HEK293 (cell line): ENCODE results near the gene SBK1.
"Not testable (repeated sequence)": the region's sequence is repeated elsewhere in the genome, so short reads cannot be mapped to it uniquely, and the experiment has no call there.

Experiments
- CTCF ChIA-PET: fragments of 350-600 bp; formaldehyde crosslinking; extraction: SDS; loops from one replicate; lab custom pipeline; 2021; ENCODE audit warnings: antibody characterized with exemption; lab: Yijun Ruan, JAX
- POLR2A ChIA-PET: fragments of 300-600 bp; formaldehyde crosslinking; extraction: SDS; loops from one replicate; lab custom pipeline; 2020; ENCODE audit warnings: antibody characterized with exemption, inconsistent platforms; lab: Yijun Ruan, JAX
- H3K27ac ChIP-seq: fragments of 200-500 bp; sonication (Bioruptor generic); 2 replicates; pipeline ENCODE4 v1.5.1; 2014; ENCODE audit warnings: low read depth, low read length, control low read depth, inconsistent platforms; ENCODE audit errors: extremely low read depth
- H3K36me3 ChIP-seq, 2 experiments: fragments of 200-500 bp in 1 of 2; sonication (Bioruptor generic) in 1 of 2; 1 replicate in 1 of 2; 2 replicates in 1 of 2; pipeline ENCODE4 v1.5.1; 2014 to 2017; ENCODE audit warnings: inconsistent platforms in 2 of 2, low read length in 2 of 2; ENCODE audit not compliant: control insufficient read depth in 2 of 2, insufficient read depth in 1 of 2
- H3K4me1 ChIP-seq: fragments of 200-500 bp; sonication (Bioruptor generic); 2 replicates; pipeline ENCODE4 v1.5.1; 2014; ENCODE audit warnings: mild to moderate bottlenecking, low read length, inconsistent platforms; ENCODE audit not compliant: control insufficient read depth, insufficient read depth
- H3K4me3 ChIP-seq: 2 replicates; pipeline ENCODE4 v1.5.1; 2011; ENCODE audit warnings: low read depth, mild to moderate bottlenecking, control low read depth, low read length, moderate library complexity
- H3K9me3 ChIP-seq: fragments of 200-500 bp; sonication (Bioruptor generic); 2 replicates; pipeline ENCODE4 v1.5.1; 2014; ENCODE audit warnings: low read depth, low read length, inconsistent platforms; ENCODE audit not compliant: control insufficient read depth, insufficient read depth
- HOXC10 ChIP-seq: sonication (generic); formaldehyde crosslinking; IDR thresholded peaks from 2 replicates; pipeline ENCODE4 v1.8.1; 2023; ENCODE audit warnings: mild to moderate bottlenecking, missing genetic modification reagents
- MYNN ChIP-seq: fragments of 450-650 bp; formaldehyde crosslinking; IDR thresholded peaks from 2 replicates; pipeline ENCODE4 v1.5.1; 2016; ENCODE audit warnings: missing biosample characterization, missing genetic modification characterization, borderline replicate concordance
- OVOL3 ChIP-seq: fragments of 450-650 bp; formaldehyde crosslinking; IDR thresholded peaks from 2 replicates; pipeline ENCODE4 v1.5.1; 2016; ENCODE audit warnings: missing biosample characterization, missing genetic modification characterization
- PATZ1 ChIP-seq: fragments of 450-650 bp; formaldehyde crosslinking; IDR thresholded peaks from 2 replicates; pipeline ENCODE4 v1.5.1; 2016; ENCODE audit warnings: missing biosample characterization, missing genetic modification characterization
- SCRT2 ChIP-seq: fragments of 450-650 bp; formaldehyde crosslinking; IDR thresholded peaks from 2 replicates; pipeline ENCODE4 v1.5.1; 2016; ENCODE audit warnings: missing biosample characterization, missing genetic modification characterization
- SP3 ChIP-seq: fragments of 450-650 bp; formaldehyde crosslinking; IDR thresholded peaks from 2 replicates; pipeline ENCODE4 v1.5.1; 2016; ENCODE audit warnings: missing biosample characterization, missing genetic modification characterization
- YY1 ChIP-seq: fragments of 450-650 bp; formaldehyde crosslinking; IDR thresholded peaks from 2 replicates; pipeline ENCODE4 v1.5.1; 2018; ENCODE audit warnings: missing biosample characterization, missing genetic modification characterization
- ZNF114 ChIP-seq: fragments of 450-650 bp; formaldehyde crosslinking; IDR thresholded peaks from 2 replicates; pipeline ENCODE4 v1.5.0; 2017; ENCODE audit warnings: missing biosample characterization, missing genetic modification characterization
- ZNF148 ChIP-seq: fragments of 450-650 bp; formaldehyde crosslinking; IDR thresholded peaks from 2 replicates; pipeline ENCODE4 v1.5.0; 2017; ENCODE audit warnings: missing biosample characterization, missing genetic modification characterization, borderline replicate concordance
- ZNF155 ChIP-seq: fragments of 450-650 bp; formaldehyde crosslinking; IDR thresholded peaks from 2 replicates; pipeline ENCODE4 v1.5.1; 2016; ENCODE audit warnings: missing biosample characterization, missing genetic modification characterization
- ZNF214 ChIP-seq: fragments of 450-650 bp; formaldehyde crosslinking; IDR thresholded peaks from 2 replicates; pipeline ENCODE4 v1.5.1; 2017; ENCODE audit warnings: missing biosample characterization, mild to moderate bottlenecking, missing genetic modification characterization, borderline replicate concordance
- ZNF23 ChIP-seq: fragments of 450-650 bp; formaldehyde crosslinking; IDR thresholded peaks from 2 replicates; pipeline ENCODE4 v1.5.1; 2016; ENCODE audit warnings: missing biosample characterization, missing genetic modification characterization, borderline replicate concordance
- ZNF341 ChIP-seq: fragments of 450-650 bp; formaldehyde crosslinking; IDR thresholded peaks from 2 replicates; pipeline ENCODE4; 2016; ENCODE audit warnings: low read depth, missing biosample characterization, missing genetic modification characterization
- ZNF433 ChIP-seq: fragments of 450-650 bp; formaldehyde crosslinking; IDR thresholded peaks from 2 replicates; pipeline ENCODE4 v1.5.1; 2016; ENCODE audit warnings: missing biosample characterization, missing genetic modification characterization, low read depth
- ZNF501 ChIP-seq: fragments of 450-650 bp; formaldehyde crosslinking; IDR thresholded peaks from 2 replicates; pipeline ENCODE4 v1.5.1; 2016; ENCODE audit warnings: missing biosample characterization, missing genetic modification characterization
- ZNF555 ChIP-seq: fragments of 450-650 bp; formaldehyde crosslinking; conservative IDR thresholded peaks from 2 replicates; pipeline ENCODE4 v1.5.1; 2017; ENCODE audit warnings: missing biosample characterization, mild to moderate bottlenecking, missing genetic modification characterization, inconsistent platforms
- ZNF600 ChIP-seq: fragments of 450-650 bp; formaldehyde crosslinking; IDR thresholded peaks from 2 replicates; pipeline ENCODE4 v1.5.1; 2016; ENCODE audit warnings: missing biosample characterization, missing genetic modification characterization
- ZNF623 ChIP-seq: fragments of 450-650 bp; formaldehyde crosslinking; IDR thresholded peaks from 2 replicates; pipeline ENCODE4 v1.5.1; 2016; ENCODE audit warnings: missing biosample characterization, missing genetic modification characterization
- ZNF624 ChIP-seq: fragments of 450-650 bp; formaldehyde crosslinking; IDR thresholded peaks from 2 replicates; pipeline ENCODE4 v1.5.1; 2017; ENCODE audit warnings: missing biosample characterization, missing genetic modification characterization
- ZNF626 ChIP-seq: fragments of 450-650 bp; sonication (Bioruptor Pico); formaldehyde crosslinking; IDR thresholded peaks from 2 replicates; pipeline ENCODE4 v1.5.1; 2018; ENCODE audit warnings: missing biosample characterization, missing genetic modification characterization, inconsistent platforms
- ZNF792 ChIP-seq: fragments of 450-650 bp; formaldehyde crosslinking; IDR thresholded peaks from 2 replicates; pipeline ENCODE4 v1.5.1; 2016; ENCODE audit warnings: missing biosample characterization, missing genetic modification characterization
- ZNF830 ChIP-seq: fragments of 450-650 bp; IDR thresholded peaks from 2 replicates; pipeline ENCODE4 v1.5.0; 2018; ENCODE audit warnings: missing biosample characterization, missing genetic modification characterization, low read depth, mild to moderate bottlenecking, moderate library complexity
- ZSCAN4 ChIP-seq: fragments of 450-650 bp; formaldehyde crosslinking; IDR thresholded peaks from 2 replicates; pipeline ENCODE4 v1.5.1; 2017; ENCODE audit warnings: missing biosample characterization, missing genetic modification characterization
- TF ChIP-seq, protein P1 (sequence below): fragments of 450-650 bp; formaldehyde crosslinking; IDR thresholded peaks from 2 replicates; pipeline ENCODE4; 2016; ENCODE audit warnings: missing biosample characterization, missing genetic modification characterization
- TF ChIP-seq, protein P2 (sequence below): fragments of 450-650 bp; formaldehyde crosslinking; IDR thresholded peaks from 2 replicates; pipeline ENCODE4 v1.5.1; 2016; ENCODE audit warnings: missing biosample characterization, missing genetic modification characterization

Gene SBK1

DNA sequence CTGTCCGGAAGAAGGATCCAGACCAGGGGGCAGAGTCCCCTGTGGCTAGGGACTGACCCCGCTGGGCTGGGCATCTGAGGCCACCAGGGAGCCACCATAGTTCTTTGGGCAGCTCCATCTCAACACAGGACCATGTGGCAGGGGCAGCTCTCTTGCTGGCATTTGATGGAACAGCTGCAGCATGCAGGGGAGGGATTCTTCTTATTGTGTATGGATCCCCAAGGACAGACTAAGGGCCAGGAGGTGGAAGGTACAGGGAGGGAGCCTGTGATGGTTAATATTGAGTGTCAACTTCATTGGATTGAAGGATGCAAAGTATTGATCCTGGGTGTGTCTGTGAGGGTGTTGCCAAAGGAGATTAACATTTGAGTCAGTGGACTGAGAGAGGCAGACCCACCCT, 42.8 kb upstream of the SBK1 start:
- H3K4me1 ChIP-seq, H3K4me3 ChIP-seq, H3K36me3 ChIP-seq, POLR2A ChIA-PET, H3K9me3 ChIP-seq, H3K27ac ChIP-seq: not testable (repeated sequence)
- TF ChIP-seq ZNF600 (tag by site-specific recombination) (peak; percentile 39; the same call in 1 of the 2 replicates), ZNF341 (tag by site-specific recombination) (0 out of 2 replicates have a peak, but pooled peaks have one; percentile 13)
- CTCF ChIA-PET = interaction anchor here (1.5 kb wide), 1 partner anchor 72 kb away, joined by 3 read pairs; no protein-coding TSS in a partner anchor

DNA sequence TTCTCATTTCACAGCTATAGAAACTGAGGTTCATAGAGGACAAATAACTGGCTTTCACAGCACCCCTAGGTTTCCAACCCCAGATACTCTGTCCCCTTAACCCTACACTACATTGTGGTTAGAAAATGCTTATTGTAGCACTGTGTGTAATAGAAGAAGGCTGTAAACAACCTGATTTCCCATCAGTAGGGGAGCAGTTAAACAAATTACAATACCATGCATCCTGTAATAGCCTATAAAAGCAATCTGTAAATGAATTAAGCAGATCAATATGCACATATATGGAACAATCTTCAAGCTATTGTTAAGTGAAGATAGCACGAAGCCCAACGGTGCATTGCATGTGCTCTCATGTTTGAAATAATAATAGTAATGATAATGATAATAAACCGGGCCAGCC, 41.3 kb upstream of the SBK1 start:
- H3K4me3 ChIP-seq = no peak overlapping the region
- TF ChIP-seq ZNF792 (tag by site-specific recombination) (no peak), ZNF555 (no peak), ZNF501 (tag by site-specific recombination) (no peak), ZSCAN4 (tag by site-specific recombination) (no peak), OVOL3 (no peak), YY1 (tag by site-specific recombination) (no peak), ZNF214 (tag by site-specific recombination) (no peak), MYNN (tag by site-specific recombination) (no peak), ZNF114 (no peak), ZNF600 (tag by site-specific recombination) (no peak), ZNF23 (no peak)
- TF ChIP-seq, protein P1, sequence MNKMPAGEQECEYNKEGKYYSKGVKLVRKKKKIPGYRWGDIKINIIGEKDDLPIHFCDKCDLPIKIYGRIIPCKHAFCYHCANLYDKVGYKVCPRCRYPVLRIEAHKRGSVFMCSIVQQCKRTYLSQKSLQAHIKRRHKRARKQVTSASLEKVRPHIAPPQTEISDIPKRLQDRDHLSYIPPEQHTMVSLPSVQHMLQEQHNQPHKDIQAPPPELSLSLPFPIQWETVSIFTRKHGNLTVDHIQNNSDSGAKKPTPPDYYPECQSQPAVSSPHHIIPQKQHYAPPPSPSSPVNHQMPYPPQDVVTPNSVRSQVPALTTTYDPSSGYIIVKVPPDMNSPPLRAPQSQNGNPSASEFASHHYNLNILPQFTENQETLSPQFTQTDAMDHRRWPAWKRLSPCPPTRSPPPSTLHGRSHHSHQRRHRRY (tag by site-specific recombination) = no peak
- no peaks in the 10 kb centered on the region; the same call in 1 of the 2 replicates for H3K9me3 ChIP-seq
- CTCF ChIA-PET = no interaction called here
- H3K36me3 ChIP-seq = no peaks in the 10 kb centered on the region
- no peak overlapping the region for H3K27ac ChIP-seq
- no peaks in the 10 kb centered on the region for H3K4me1 ChIP-seq
- POLR2A ChIA-PET = no interaction called here

GRCh38 chr16:28254158-28254557, 38.2 kb upstream of the SBK1 start:
- no peaks in the 10 kb centered on the region for H3K4me1 ChIP-seq
- ChIA-PET CTCF (interaction anchor here (0.8 kb wide), 1 partner anchor 67 kb away, joined by 5 read pairs; no protein-coding TSS in a partner anchor), POLR2A (no interaction called here)
- no peaks in the 10 kb centered on the region for H3K36me3 ChIP-seq
- H3K4me3 ChIP-seq = no peak overlapping the region
- no peaks in the 10 kb centered on the region; the same call in 1 of the 2 replicates for H3K9me3 ChIP-seq
- H3K27ac ChIP-seq = no peak overlapping the region
- TF ChIP-seq SP3 (tag by site-specific recombination) (no peak), ZNF155 (tag by site-specific recombination) (no peak), YY1 (tag by site-specific recombination) (no peak), SCRT2 (no peak), HOXC10 (CRISPR knock-in tag) (no peak), ZNF623 (tag by site-specific recombination) (no peak), ZNF433 (no peak), ZNF626 (tag by site-specific recombination) (no peak), ZNF624 (no peak), PATZ1 (tag by site-specific recombination) (no peak), MYNN (tag by site-specific recombination) (no peak), ZNF830 (tag by site-specific recombination) (no peak), ZNF148 (tag by site-specific recombination) (no peak)
- TF ChIP-seq, protein P2, sequence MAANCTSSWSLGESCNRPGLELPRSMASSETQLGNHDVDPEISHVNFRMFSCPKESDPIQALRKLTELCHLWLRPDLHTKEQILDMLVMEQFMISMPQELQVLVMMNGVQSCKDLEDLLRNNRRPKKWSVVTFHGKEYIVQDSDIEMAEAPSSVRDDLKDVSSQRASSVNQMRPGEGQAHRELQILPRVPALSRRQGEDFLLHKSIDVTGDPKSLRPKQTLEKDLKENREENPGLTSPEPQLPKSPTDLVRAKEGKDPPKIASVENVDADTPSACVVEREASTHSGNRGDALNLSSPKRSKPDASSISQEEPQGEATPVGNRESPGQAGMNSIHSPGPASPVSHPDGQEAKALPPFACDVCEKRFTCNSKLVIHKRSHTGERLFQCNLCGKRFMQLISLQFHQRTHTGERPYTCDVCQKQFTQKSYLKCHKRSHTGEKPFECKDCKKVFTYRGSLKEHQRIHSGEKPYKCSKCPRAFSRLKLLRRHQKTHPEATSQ = no peak
